Ovary (tissue), 9 donors: Measurements from ENCODE around the gene PRDX3. TPM values are rescaled to one million over a fixed set of nuclear protein-coding genes. Genes with fewer than 3 reads are reported as not detected.

Experiments
- DNase-seq, 5 donors: peaks; one replicate each; pipeline ENCODE4 v3.0.0-alpha.2; 2019 to 2020
- H3K27ac ChIP-seq, 2 donors: fragments of 200-600 bp; one replicate each; pipeline versions ENCODE4 v1.5.1 to v1.8.0; 2019 to 2022
- H3K27me3 ChIP-seq: fragments of 200-600 bp; one replicate; pipeline ENCODE4 v1.8.0; 2022
- H3K36me3 ChIP-seq: fragments of 200-600 bp; sonication (generic); one replicate; pipeline ENCODE4 v1.5.1; 2019
- H3K4me1 ChIP-seq: one replicate; pipeline ENCODE4 v1.8.1; 2013; ENCODE audit warnings: mild to moderate bottlenecking, moderate library complexity; ENCODE audit not compliant: insufficient read depth
- H3K4me3 ChIP-seq: fragments of 200-600 bp; sonication (generic); one replicate; pipeline ENCODE4 v1.5.1; 2017
- H3K9me3 ChIP-seq, 2 donors: fragments of 200-600 bp in 1 of 2; sonication (generic) in 1 of 2; one replicate each; pipeline versions ENCODE4 v1.5.1 to v1.8.1; 2013 to 2019; ENCODE audit warnings: mild to moderate bottlenecking in 1 of 2, moderate library complexity in 1 of 2
- EP300 ChIP-seq: sonication (generic); formaldehyde crosslinking; IDR thresholded peaks from one replicate; pipeline ENCODE4 v1.6.1; 2017; ENCODE audit warnings: antibody characterized with exemption
- POLR2A ChIP-seq: fragments of 450-650 bp; IDR thresholded peaks from one replicate; pipeline ENCODE4 v1.6.1; 2017; ENCODE audit warnings: antibody characterized with exemption, mild to moderate bottlenecking, moderate library complexity
- WGBS, 3 donors: extraction: QIAGEN DNeasy Blood & Tissue Kit in 1 of 3; methylation state at CpG; one replicate each; pipeline versions ENCODE4 v1.1.5 to v1.1.7; 2013 to 2017; 5-methylcytosine and 5-hydroxymethylcytosine counted together
- intact Hi-C, 4 donors: fragments of 100-400 bp; cut with DNase I; formaldehyde crosslinking; loops; one replicate each; pipeline versions ENCODE4 v1.11.0 to v1.15.1; 2022 to 2023
- polyA plus RNA-seq, 2 donors: library from polyadenylated mRNA; stranded (reverse); fragments of 200-250 nt in 1 of 2; fragments of 350-450 nt in 1 of 2; fragmentation: Illumina TruSeq in 1 of 2; extraction: RNeasy Lipid Tissue Mini Kit (QIAGEN cat#74804) in 1 of 2; gene quantifications; one replicate each; pipeline ENCODE4 v1.2.3, GENCODE V29; 2013 to 2014
- total RNA-seq, 7 donors: library from RNA; depleted of rRNA in 2 of 7; stranded (reverse); fragments of >200 nt in 2 of 7; fragmentation: NEBNext Ultra II Directional in 3 of 7; extraction: Animal tissue kit (Norgen Biotek cat#: 25700) in 3 of 7; gene quantifications; one replicate each; pipeline versions ENCODE4 v1.1.0 to v1.2.4, GENCODE V29; 2016 to 2023
- TF ChIP-seq, protein P1 (sequence below), 3 donors: fragments of 450-650 bp in 2 of 3; fragments of 200-600 bp in 1 of 3; IDR thresholded peaks; one replicate each; pipeline versions ENCODE4 v1.5.1 to v1.8.0; 2016 to 2022; ENCODE audit warnings: antibody characterized with exemption in 3 of 3, mild to moderate bottlenecking in 1 of 3
- donor health status: DM: no; HTN: no; CAD: no; lungs with moderate emphysema.
- donor health status: DM: no; HTN: no; CAD: no.
- donor health status: Bipolar disorder and iron deficiency.
- donor health status: DM: yes; HTN: yes; CAD: no.
- donor health status: DM: no; HTN: no; CAD: no.
- donor health status: DM: yes; HTN: yes; CAD: no.

Gene PRDX3
- total and polyA plus RNA-seq, 9 donors, result 65.7 to 159 (median 81.8) TPM

DNA sequence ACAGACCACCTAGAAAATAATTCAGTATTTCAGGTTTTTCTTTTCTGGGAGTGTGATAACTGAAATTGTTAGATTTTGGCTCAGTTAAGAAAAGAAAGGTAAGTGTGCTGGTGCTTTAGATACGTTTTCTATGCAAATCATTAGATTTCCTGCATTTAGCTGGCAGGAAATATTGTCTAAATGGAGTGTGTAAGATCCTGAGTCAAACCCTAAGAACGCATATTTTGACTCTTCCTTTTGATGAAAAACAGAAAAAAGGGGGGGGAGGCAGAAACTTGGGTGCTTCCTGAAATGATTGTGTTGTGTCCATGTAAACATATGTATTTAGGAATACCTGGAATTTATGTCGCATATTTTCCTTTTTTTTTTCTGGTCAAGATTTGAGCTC, 29.9 kb upstream of the PRDX3 start:
- peaks cover 11% of the 10 kb centered on the region for H3K4me1 ChIP-seq
- intact Hi-C loops, result loop anchor here (2.0 to 10.0 kb wide), 7 partner anchors 42 to 234 kb away; no protein-coding TSS in a partner anchor
- 1 to 3% (median 2%) methylated on average over 3 of the region's 3 CpGs for WGBS, 3 donors

DNA sequence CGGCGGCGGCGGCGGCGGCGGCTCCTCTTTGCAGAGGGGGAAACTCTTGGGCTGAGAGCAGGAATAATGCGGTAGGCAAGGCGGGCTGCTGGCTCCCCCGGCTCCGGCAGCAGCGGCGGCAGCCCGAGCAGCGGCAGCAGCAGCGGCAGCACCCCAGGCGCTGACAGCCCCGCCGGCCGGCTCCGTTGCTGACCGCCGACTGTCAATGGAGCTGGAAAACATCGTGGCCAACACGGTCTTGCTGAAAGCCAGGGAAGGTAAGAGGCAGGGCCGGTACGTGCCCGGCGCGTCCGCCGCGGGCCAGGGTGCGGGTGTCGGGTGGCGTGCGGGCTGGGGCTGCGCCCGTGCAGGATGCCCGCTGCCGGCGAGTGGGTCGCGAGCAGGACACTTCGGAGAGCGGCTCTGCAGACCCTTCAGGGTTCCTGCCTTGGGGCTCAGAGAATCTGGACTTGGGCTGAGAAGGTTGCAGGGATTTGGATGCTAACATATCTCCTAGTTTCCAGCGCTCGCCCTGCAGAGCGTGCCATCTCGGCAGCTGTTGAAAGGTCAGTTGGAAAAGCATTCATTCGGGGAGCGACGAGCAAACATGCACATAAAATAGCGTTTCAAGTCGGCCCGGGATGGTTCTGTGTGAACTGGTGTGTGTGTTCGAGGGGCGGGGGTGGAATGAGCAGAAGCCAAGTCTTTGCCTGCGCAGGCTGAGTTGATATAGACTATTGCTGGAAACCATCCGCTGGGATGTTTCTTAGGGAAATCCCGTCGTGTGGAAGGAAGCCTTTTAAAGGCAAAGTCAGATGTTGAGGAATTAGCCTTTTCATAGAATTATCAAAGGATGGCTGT, 29.3 kb upstream of the PRDX3 start:
- Histone ChIP-seq H3K4me3 (peak overlapping the region; percentile 96), H3K9me3 (no peaks in the 10 kb centered on the region), H3K27ac (peak overlapping the region; percentile 92 to 98), H3K27me3 (no peaks in the 10 kb centered on the region), H3K4me1 (peaks cover 11% of the 10 kb centered on the region), H3K36me3 (no peaks in the 10 kb centered on the region)
- 0 to 1% (median 1%) methylated on average over 53 to 62 of the region's 62 CpGs for WGBS, 3 donors
- TF ChIP-seq POLR2A, result no peak
- TF ChIP-seq, protein P1, sequence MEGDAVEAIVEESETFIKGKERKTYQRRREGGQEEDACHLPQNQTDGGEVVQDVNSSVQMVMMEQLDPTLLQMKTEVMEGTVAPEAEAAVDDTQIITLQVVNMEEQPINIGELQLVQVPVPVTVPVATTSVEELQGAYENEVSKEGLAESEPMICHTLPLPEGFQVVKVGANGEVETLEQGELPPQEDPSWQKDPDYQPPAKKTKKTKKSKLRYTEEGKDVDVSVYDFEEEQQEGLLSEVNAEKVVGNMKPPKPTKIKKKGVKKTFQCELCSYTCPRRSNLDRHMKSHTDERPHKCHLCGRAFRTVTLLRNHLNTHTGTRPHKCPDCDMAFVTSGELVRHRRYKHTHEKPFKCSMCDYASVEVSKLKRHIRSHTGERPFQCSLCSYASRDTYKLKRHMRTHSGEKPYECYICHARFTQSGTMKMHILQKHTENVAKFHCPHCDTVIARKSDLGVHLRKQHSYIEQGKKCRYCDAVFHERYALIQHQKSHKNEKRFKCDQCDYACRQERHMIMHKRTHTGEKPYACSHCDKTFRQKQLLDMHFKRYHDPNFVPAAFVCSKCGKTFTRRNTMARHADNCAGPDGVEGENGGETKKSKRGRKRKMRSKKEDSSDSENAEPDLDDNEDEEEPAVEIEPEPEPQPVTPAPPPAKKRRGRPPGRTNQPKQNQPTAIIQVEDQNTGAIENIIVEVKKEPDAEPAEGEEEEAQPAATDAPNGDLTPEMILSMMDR (IDR thresholded peaks at IDR 0.05), result no peak
- TF ChIP-seq EP300, result no peak
- intact Hi-C loops, result loop anchor here (2.0 to 10.0 kb wide), 10 partner anchors 43 to 239 kb away; no protein-coding TSS in a partner anchor
- DNase-seq, result peak; percentile 50 to 74 (median 69)

More for the DNA sequence above, 29.9 kb upstream of the PRDX3 start:
- H3K36me3 ChIP-seq, result no peaks in the 10 kb centered on the region
- no peaks in the 10 kb centered on the region for H3K9me3 ChIP-seq
- TF ChIP-seq, protein P1 (IDR thresholded peaks at IDR 0.05), result no peak
- TF ChIP-seq EP300, result no peak
- TF ChIP-seq POLR2A, result no peak
- H3K27me3 ChIP-seq, result no peaks in the 10 kb centered on the region
- no peak for DNase-seq
- H3K27ac ChIP-seq, result peak overlapping the region; percentile 92 to 98
- peak overlapping the region; percentile 96 for H3K4me3 ChIP-seq

DNA sequence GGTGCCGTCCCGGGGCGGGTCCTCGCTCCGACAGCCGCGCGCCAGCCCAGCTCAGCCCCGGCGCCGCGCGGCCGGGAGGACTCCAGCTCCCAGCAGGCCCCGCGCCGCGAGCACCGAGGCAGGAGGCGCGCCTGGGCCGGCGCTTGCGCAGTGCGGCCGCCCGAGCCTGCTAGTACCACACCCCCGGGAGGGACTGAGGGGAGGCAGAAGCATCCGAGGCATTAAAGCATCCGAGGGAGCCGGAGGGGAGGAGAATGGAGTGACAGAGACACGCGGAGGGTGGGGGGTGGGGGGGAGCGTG, 28.7 kb upstream of the PRDX3 start, which contains the start of gene GRK5:
Gene GRK5, plus strand, starts transcription at position 206 of the 301 bp plus-strand sequence. CDS start 347 bp downstream, outside the sequence.
- intact Hi-C loops, result loop anchor here (2.0 to 10.0 kb wide), 7 partner anchors 45 to 239 kb away; no protein-coding TSS in a partner anchor
- Histone ChIP-seq H3K9me3 (no peaks in the 10 kb centered on the region), H3K27ac (peak within 1 kb of the TSS; percentile 92 to 98), H3K27me3 (no peaks in the 10 kb centered on the region), H3K4me3 (peak within 1 kb of the TSS; percentile 96), H3K4me1 (peaks cover 6% of the 10 kb centered on the region), H3K36me3 (no peaks in the 10 kb centered on the region)
- DNase-seq, result peak; percentile 95 to 96 (median 95)
- TF ChIP-seq, protein P1 (IDR thresholded peaks at IDR 0.05), result no peak
- peak; percentile 50 for TF ChIP-seq POLR2A
- no peak for TF ChIP-seq EP300
- WGBS, 3 donors, result 0% methylated on average over 8 to 34 of the region's 34 CpGs

DNA sequence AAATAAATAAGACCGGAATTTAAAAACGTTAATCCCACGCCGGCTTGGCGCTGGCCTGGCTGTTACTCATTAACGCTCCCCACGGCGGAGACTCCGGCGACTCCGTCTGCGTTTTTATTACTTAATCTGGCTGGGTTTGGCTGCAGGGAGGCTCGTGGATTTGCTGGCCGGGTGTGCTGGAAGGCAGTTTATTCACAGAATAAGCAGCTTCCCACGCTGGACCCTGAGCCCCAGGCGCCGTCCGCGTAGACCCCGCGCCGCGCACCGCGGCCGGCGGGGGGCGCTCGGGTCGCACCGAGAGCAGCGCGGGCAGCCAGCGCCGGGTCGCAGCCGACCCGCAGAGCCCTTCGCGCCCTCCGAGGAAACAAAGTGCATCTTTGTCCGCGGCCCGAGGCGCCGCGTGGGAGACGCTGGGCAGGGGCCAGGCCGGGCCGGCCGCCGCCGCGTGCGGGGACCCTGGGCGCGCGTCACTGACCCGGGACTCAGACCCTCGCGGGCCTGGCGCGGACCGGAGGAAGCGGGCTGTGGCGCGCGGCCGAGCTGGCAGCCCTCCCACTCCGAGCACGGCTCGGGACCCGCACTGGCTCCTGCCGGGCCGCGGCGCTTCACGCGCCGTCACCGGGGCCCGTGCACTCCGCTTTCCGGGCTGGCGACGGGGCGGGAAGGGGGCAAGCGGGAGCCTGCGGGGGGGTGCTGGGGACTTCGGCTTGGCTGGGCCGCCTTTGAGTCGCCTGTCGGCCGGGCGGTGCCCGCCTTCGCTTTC, 28.2 kb upstream of the PRDX3 start:
- Histone ChIP-seq H3K27me3 (no peaks in the 10 kb centered on the region), H3K36me3 (no peaks in the 10 kb centered on the region), H3K9me3 (no peaks in the 10 kb centered on the region), H3K4me1 (peaks cover 5% of the 10 kb centered on the region), H3K4me3 (peak overlapping the region; percentile 96), H3K27ac (peak overlapping the region; percentile 81 to 98)
- no peak for TF ChIP-seq EP300
- TF ChIP-seq, protein P1 (IDR thresholded peaks at IDR 0.05), result peak; percentile 46 to 97 (median 96)
- intact Hi-C loops, result loop anchor here (2.0 to 10.0 kb wide), 7 partner anchors 46 to 240 kb away; no protein-coding TSS in a partner anchor
- DNase-seq, result peak; percentile 78 to 89 (median 83)
- WGBS, 3 donors, result 0 to 1% (median 0%) methylated on average over 49 to 97 of the region's 97 CpGs
